Naive thymus-derived CD4-positive, alpha-beta T cell (primary cell): ENCODE data around the gene COL4A1. TPM values are rescaled to one million over a fixed set of nuclear protein-coding genes. Genes with fewer than 3 reads are reported as not detected.

Experiments used
- ATAC-seq: fragments of 150-1000 bp; cut with Tn5 transposase; 2 replicates; pipeline ENCODE4 v1.10.0; 2021; ENCODE audit warnings: mild to moderate bottlenecking, moderate library complexity
- CTCF ChIA-PET: fragments of 350-600 bp; sonication (Branson Sonifier 250); formaldehyde crosslinking; loops from one replicate; lab custom pipeline; 2021; ENCODE audit warnings: antibody characterized with exemption; lab: Charles Lee
- POLR2A ChIA-PET: fragments of 350-600 bp; sonication (Branson Sonifier 250); formaldehyde crosslinking; loops from one replicate; lab custom pipeline; 2021; ENCODE audit warnings: antibody characterized with exemption, inconsistent platforms; lab: Charles Lee
- DNase-seq, 9 donors: peaks; one replicate each; pipeline versions ENCODE4 v3.0.0 to v3.0.0-alpha.2; 2020 to 2022; ENCODE audit warnings: mixed read lengths in 1 of 9
- H3K27ac ChIP-seq: one replicate; pipeline ENCODE4 v1.7.0; 2013; ENCODE audit warnings: mild to moderate bottlenecking, low read depth, low read length, moderate library complexity
- H3K27me3 ChIP-seq, 2 donors: one replicate each; pipeline ENCODE4 v1.7.0; 2013; ENCODE audit warnings: low read length in 2 of 2, mild to moderate bottlenecking in 2 of 2, moderate library complexity in 2 of 2; ENCODE audit not compliant: control insufficient read depth in 2 of 2, insufficient read depth in 2 of 2
- H3K36me3 ChIP-seq, 3 experiments: 1 replicate in 2 of 3; 2 replicates in 1 of 3; pipeline ENCODE4 v1.7.0; 2013; ENCODE audit warnings: low read length in 3 of 3, mild to moderate bottlenecking in 3 of 3, moderate library complexity in 1 of 3; ENCODE audit not compliant: insufficient read depth in 3 of 3, control insufficient read depth in 2 of 3
- H3K4me1 ChIP-seq, 2 donors: one replicate each; pipeline ENCODE4 v1.7.0; 2013; ENCODE audit warnings: low read length in 2 of 2, mild to moderate bottlenecking in 2 of 2, moderate library complexity in 1 of 2; ENCODE audit not compliant: control insufficient read depth in 2 of 2, insufficient read depth in 2 of 2
- H3K4me3 ChIP-seq: 2 replicates; pipeline ENCODE4 v1.7.0; 2013; ENCODE audit warnings: mild to moderate bottlenecking, low read length
- H3K9me3 ChIP-seq, 3 experiments: 1 replicate in 2 of 3; 2 replicates in 1 of 3; pipeline ENCODE4 v1.7.0; 2013; ENCODE audit warnings: low read length in 3 of 3; ENCODE audit not compliant: control insufficient read depth in 2 of 3
- H3K27ac Mint-ChIP-seq, 9 donors: one replicate each; pipeline ENCODE4 v1.8.0; 2020 to 2022; ENCODE audit warnings: mixed read lengths in 9 of 9, mild to moderate bottlenecking in 8 of 9, moderate library complexity in 5 of 9, inconsistent platforms in 2 of 9
- H3K27me3 Mint-ChIP-seq, 5 donors: one replicate each; pipeline ENCODE4 v1.8.0; 2021 to 2022; ENCODE audit warnings: mixed read lengths in 5 of 5, mild to moderate bottlenecking in 1 of 5
- H3K36me3 Mint-ChIP-seq, 5 donors: one replicate each; pipeline ENCODE4 v1.8.0; 2020 to 2022; ENCODE audit warnings: mixed read lengths in 5 of 5, mild to moderate bottlenecking in 3 of 5, inconsistent platforms in 1 of 5
- H3K4me1 Mint-ChIP-seq, 7 donors: one replicate each; pipeline ENCODE4 v1.8.0; 2020 to 2022; ENCODE audit warnings: mixed read lengths in 7 of 7, mild to moderate bottlenecking in 3 of 7, inconsistent platforms in 1 of 7
- H3K4me3 Mint-ChIP-seq, 10 donors: one replicate each; pipeline ENCODE4 v1.8.0; 2020 to 2022; ENCODE audit warnings: mild to moderate bottlenecking in 10 of 10, mixed read lengths in 10 of 10, moderate library complexity in 6 of 10, inconsistent platforms in 2 of 10
- H3K9me3 Mint-ChIP-seq, 11 donors: one replicate each; pipeline ENCODE4 v1.8.0; 2020 to 2022; ENCODE audit warnings: mixed read lengths in 11 of 11, mild to moderate bottlenecking in 4 of 11, inconsistent platforms in 1 of 11, moderate library complexity in 1 of 11
- intact Hi-C, 2 donors: fragments of 100-400 bp; cut with micrococcal nuclease; formaldehyde crosslinking; loops; one replicate each; pipeline ENCODE4 v1.15.1; 2023
- polyA plus RNA-seq, 2 donors: library from polyadenylated mRNA; unstranded; fragments of 300-500 nt; fragmentation: Illumina TruSeq; gene quantifications; one replicate each; pipeline ENCODE4 v1.2.3, GENCODE V29; 2021
- total RNA-seq, 6 experiments: library from RNA in 5 of 6; stranded (reverse) in 5 of 6; gene quantifications; 1 replicate in 5 of 6; 2 replicates in 1 of 6; pipeline ENCODE4 v1.2.3 and lab custom pipeline; 2021 to 2026

COL4A1 gene
- total and polyA plus RNA-seq, 7 experiments from 2014 or later = 0.24 TPM; not detected in 6

GRCh38 chr13:110291286-110291685 is 15.7 kb downstream of the COL4A1 start:
- Mint-ChIP-seq H3K4me1 (peaks cover 0 to 6% (median 0%) of the 10 kb centered on the region in 7 donors), H3K27me3 (peaks cover 14 to 42% (median 26%) of the 10 kb centered on the region in 5 donors), H3K27ac (no peak overlapping the region), H3K9me3 (peaks cover 0 to 5% (median 0%) of the 10 kb centered on the region in 11 donors), H3K4me3 (no peak overlapping the region), H3K36me3 (no peaks in the 10 kb centered on the region)
- ChIA-PET POLR2A (no interaction called here), CTCF (no interaction called here)
- no peak for ATAC-seq
- intact Hi-C loops = no loop called here
- Histone ChIP-seq H3K4me3 (no peak overlapping the region), H3K4me1 (no peaks in the 10 kb centered on the region), H3K27me3 (no peaks in the 10 kb centered on the region), H3K9me3 (no peaks in the 10 kb centered on the region), H3K36me3 (no peaks in the 10 kb centered on the region), H3K27ac (no peak overlapping the region)
- DNase-seq = no peak

- H3K27me3 Mint-ChIP-seq = peaks cover 10 to 42% (median 22%) of the 10 kb centered on the region in 5 donors
- Histone ChIP-seq H3K4me1 (no peaks in the 10 kb centered on the region), H3K27me3 (no peaks in the 10 kb centered on the region), H3K36me3 (no peaks in the 10 kb centered on the region), H3K9me3 (no peaks in the 10 kb centered on the region), H3K4me3 (no peak overlapping the region), H3K27ac (no peak overlapping the region)
- no peak for DNase-seq
- peaks cover 0 to 6% (median 0%) of the 10 kb centered on the region in 7 donors for H3K4me1 Mint-ChIP-seq
- ChIA-PET POLR2A (no interaction called here), CTCF (no interaction called here)
- no peak overlapping the region for H3K4me3 Mint-ChIP-seq
- no peaks in the 10 kb centered on the region for H3K36me3 Mint-ChIP-seq
- no peak overlapping the region for H3K27ac Mint-ChIP-seq
- ATAC-seq = no peak
- intact Hi-C loops = no loop called here
- peaks cover 0 to 5% (median 0%) of the 10 kb centered on the region in 11 donors for H3K9me3 Mint-ChIP-seq
These were observed 16.1 kb downstream of the COL4A1 start for GRCh38 chr13:110290826-110291225.

GRCh38 chr13:110290153-110290552 is 16.8 kb downstream of the COL4A1 start:
- H3K27ac Mint-ChIP-seq = no peak overlapping the region
- POLR2A ChIA-PET = no interaction called here
- H3K27me3 ChIP-seq = no peaks in the 10 kb centered on the region
- no peaks in the 10 kb centered on the region for H3K36me3 Mint-ChIP-seq
- no peaks in the 10 kb centered on the region for H3K36me3 ChIP-seq
- intact Hi-C loops = no loop called here
- H3K27me3 Mint-ChIP-seq = peaks cover 7 to 42% (median 19%) of the 10 kb centered on the region in 5 donors
- H3K9me3 Mint-ChIP-seq = peaks cover 0 to 5% (median 0%) of the 10 kb centered on the region in 11 donors
- peaks cover 0 to 6% (median 0%) of the 10 kb centered on the region in 7 donors for H3K4me1 Mint-ChIP-seq
- CTCF ChIA-PET = no interaction called here
- no peak for DNase-seq
- ATAC-seq = no peak
- H3K4me3 ChIP-seq = no peak overlapping the region
- H3K4me3 Mint-ChIP-seq = no peak overlapping the region
- no peak overlapping the region for H3K27ac ChIP-seq
- H3K9me3 ChIP-seq = no peaks in the 10 kb centered on the region
- H3K4me1 ChIP-seq = no peaks in the 10 kb centered on the region

- POLR2A ChIA-PET = no interaction called here
These were observed 17.3 kb downstream of the COL4A1 start for GRCh38 chr13:110289661-110290060.

GRCh38 chr13:110289174-110289573 is 17.8 kb downstream of the COL4A1 start:
- no peaks in the 10 kb centered on the region for H3K9me3 ChIP-seq
- CTCF ChIA-PET = no interaction called here
- Mint-ChIP-seq H3K27me3 (peaks cover under 1 to 45% (median 15%) of the 10 kb centered on the region in 5 donors), H3K4me1 (peaks cover 0 to 6% (median 0%) of the 10 kb centered on the region in 7 donors), H3K27ac (no peak overlapping the region), H3K9me3 (peaks cover 0 to 5% (median 0%) of the 10 kb centered on the region in 11 donors), H3K36me3 (no peaks in the 10 kb centered on the region), H3K4me3 (no peak overlapping the region)
- no peak overlapping the region for H3K4me3 ChIP-seq
- H3K4me1 ChIP-seq = no peaks in the 10 kb centered on the region
- H3K36me3 ChIP-seq = no peaks in the 10 kb centered on the region
- ATAC-seq (no peak), DNase-seq (no peak)
- no peak overlapping the region for H3K27ac ChIP-seq
- intact Hi-C loops = no loop called here
- POLR2A ChIA-PET = no interaction called here
- no peaks in the 10 kb centered on the region for H3K27me3 ChIP-seq

More at GRCh38 chr13:110289661-110290060, 17.3 kb downstream of the COL4A1 start:
- intact Hi-C loops = no loop called here
- Histone ChIP-seq H3K9me3 (no peaks in the 10 kb centered on the region), H3K27me3 (no peaks in the 10 kb centered on the region), H3K4me3 (no peak overlapping the region), H3K4me1 (no peaks in the 10 kb centered on the region), H3K27ac (no peak overlapping the region), H3K36me3 (no peaks in the 10 kb centered on the region)
- Mint-ChIP-seq H3K4me1 (peaks cover 0 to 6% (median 0%) of the 10 kb centered on the region in 7 donors), H3K27me3 (peaks cover 4 to 45% (median 17%) of the 10 kb centered on the region in 5 donors), H3K36me3 (no peaks in the 10 kb centered on the region), H3K9me3 (peaks cover 0 to 5% (median 0%) of the 10 kb centered on the region in 11 donors), H3K27ac (no peak overlapping the region), H3K4me3 (no peak overlapping the region)
- ATAC-seq (no peak), DNase-seq (no peak)
- CTCF ChIA-PET = no interaction called here

- no peaks in the 10 kb centered on the region for H3K9me3 ChIP-seq
- H3K36me3 ChIP-seq = no peaks in the 10 kb centered on the region
- Mint-ChIP-seq H3K9me3 (peaks cover 0 to 3% (median 0%) of the 10 kb centered on the region in 11 donors), H3K36me3 (no peaks in the 10 kb centered on the region), H3K27me3 (peaks cover 0 to 40% (median 4%) of the 10 kb centered on the region in 5 donors), H3K4me1 (peaks cover 0 to 6% (median 0%) of the 10 kb centered on the region in 7 donors), H3K4me3 (no peak overlapping the region), H3K27ac (peak overlapping the region in 1 of 9 donors; percentile 37)
- H3K27ac ChIP-seq = no peak overlapping the region
- ATAC-seq (no peak), DNase-seq (no peak)
- no peaks in the 10 kb centered on the region for H3K4me1 ChIP-seq
- intact Hi-C loops = no loop called here
- ChIA-PET POLR2A (no interaction called here), CTCF (no interaction called here)
- H3K27me3 ChIP-seq = no peaks in the 10 kb centered on the region
- H3K4me3 ChIP-seq = no peak overlapping the region
These were observed 19.8 kb downstream of the COL4A1 start for GRCh38 chr13:110286833-110287819.
